K562 (cell line): ENCODE results near the gene RBMX. TPM values are rescaled to one million over a fixed set of nuclear protein-coding genes. Genes with fewer than 3 reads are reported as not detected.

ENCODE experiments used
- ATF7 ChIP-seq: fragments of 450-650 bp; IDR thresholded peaks from 2 replicates; pipeline ENCODE4 v1.7.1; 2014; ENCODE audit warnings: mild to moderate bottlenecking, moderate library complexity
- BACH1 ChIP-seq: fragments of 200-800 bp; sonication (Bioruptor generic); IDR thresholded peaks from 2 replicates; pipeline ENCODE4 v1.6.1; 2016; ENCODE audit warnings: missing genetic modification characterization, missing compliant biosample characterization
- DIDO1 ChIP-seq: fragments of 450-650 bp; IDR thresholded peaks from 2 replicates; pipeline ENCODE4 v1.6.1; 2016; ENCODE audit warnings: low read depth, missing biosample characterization, missing genetic modification characterization
- GABPB2 ChIP-seq: fragments of 250-450 bp; sonication (Bioruptor Pico); conservative IDR thresholded peaks from 2 replicates; pipeline ENCODE4 v1.5.1; 2021; ENCODE audit warnings: mild to moderate bottlenecking
- JUNB ChIP-seq: fragments of 450-650 bp; formaldehyde crosslinking; conservative IDR thresholded peaks from 2 replicates; pipeline ENCODE4 v1.4.0; 2020; ENCODE audit warnings: mild to moderate bottlenecking
- MAFG ChIP-seq: fragments of 450-650 bp; conservative IDR thresholded peaks from 2 replicates; pipeline ENCODE4 v1.6.1; 2016; ENCODE audit warnings: missing genetic modification characterization, missing compliant biosample characterization
- NR4A1 ChIP-seq, 2 experiments: fragments of 250-450 bp in 1 of 2; fragments of 450-650 bp in 1 of 2; sonication (Bioruptor Pico) in 1 of 2; IDR thresholded peaks; 2 replicates each; pipeline versions ENCODE4 v1.4.0 to v1.6.1; 2016 to 2020; ENCODE audit warnings: mild to moderate bottlenecking in 2 of 2, missing compliant biosample characterization in 1 of 2, missing genetic modification characterization in 1 of 2, moderate library complexity in 1 of 2
- PCBP2 ChIP-seq: fragments of 200-400 bp; formaldehyde crosslinking; IDR thresholded peaks from 2 replicates; pipeline ENCODE4 v1.6.1; 2018; ENCODE audit warnings: low read length, low read depth, mild to moderate bottlenecking, moderate library complexity; ENCODE audit not compliant: poor library complexity, severe bottlenecking
- RERE ChIP-seq: sonication (generic); formaldehyde crosslinking; IDR thresholded peaks from 2 replicates; pipeline ENCODE4 v1.8.0; 2023; ENCODE audit warnings: missing genetic modification reagents, mild to moderate bottlenecking, borderline replicate concordance
- TAF7 ChIP-seq: fragments of 450-650 bp; IDR thresholded peaks from 2 replicates; pipeline ENCODE4 v1.6.1; 2016; ENCODE audit warnings: missing genetic modification characterization, missing compliant biosample characterization
- TARDBP ChIP-seq: fragments of 450-650 bp; IDR thresholded peaks from 2 replicates; pipeline ENCODE4 v1.6.1; 2016
- ZNF780A ChIP-seq: fragments of 250-450 bp; sonication (Bioruptor Pico); IDR thresholded peaks from 2 replicates; pipeline ENCODE4 v1.5.0; 2021; ENCODE audit warnings: mild to moderate bottlenecking
- polyA plus RNA-seq, 8 experiments: library from polyadenylated mRNA; depleted of rRNA in 4 of 8; stranded (reverse) in 5 of 8; unstranded in 3 of 8; fragments of >200 nt; fragmentation: Nextera tagmentation in 2 of 8; fragmentation: Illumina TruSeq in 1 of 8; extraction: Ambion mirVana in 2 of 8; extraction: Trizol in 1 of 8; gene quantifications; 2 replicates each; pipeline versions ENCODE4 v1.2.1 to v1.2.3, GENCODE V29; 2011 to 2014; ENCODE audit warnings: inconsistent platforms in 1 of 8, missing spikeins in 1 of 8
- total RNA-seq, 7 experiments: library from RNA; depleted of rRNA in 6 of 7; stranded (reverse); fragments of >200 nt in 6 of 7; fragmentation: Illumina TruSeq in 2 of 7; extraction: Trizol in 2 of 7; gene quantifications; 2 replicates each; pipeline versions ENCODE4 v1.2.1 to v1.2.3, GENCODE V29; 2011 to 2021; ENCODE audit warnings: low replicate concordance in 1 of 7
- TF ChIP-seq, protein P1 (sequence below): fragments of 200-800 bp; sonication (Bioruptor generic); IDR thresholded peaks from 2 replicates; pipeline ENCODE4 v1.6.1; 2016; ENCODE audit warnings: missing genetic modification characterization, missing compliant biosample characterization
- TF ChIP-seq, protein P2 (sequence below): fragments of 250-450 bp; sonication (Bioruptor Pico); IDR thresholded peaks from 2 replicates; pipeline ENCODE4 v1.5.1; 2021; ENCODE audit warnings: mild to moderate bottlenecking

The RBMX gene
- total and polyA plus RNA-seq, 9 of the 15 experiments (the other 6 are each of a cell fraction or from before 2014, with no cell fraction given): 405 to 671 (median 540) TPM

- TF ChIP-seq DIDO1 (tag): no peak
- no peak for TF ChIP-seq TARDBP
- TF ChIP-seq RERE (CRISPR knock-in tag): no peak
- TF ChIP-seq, protein P1, sequence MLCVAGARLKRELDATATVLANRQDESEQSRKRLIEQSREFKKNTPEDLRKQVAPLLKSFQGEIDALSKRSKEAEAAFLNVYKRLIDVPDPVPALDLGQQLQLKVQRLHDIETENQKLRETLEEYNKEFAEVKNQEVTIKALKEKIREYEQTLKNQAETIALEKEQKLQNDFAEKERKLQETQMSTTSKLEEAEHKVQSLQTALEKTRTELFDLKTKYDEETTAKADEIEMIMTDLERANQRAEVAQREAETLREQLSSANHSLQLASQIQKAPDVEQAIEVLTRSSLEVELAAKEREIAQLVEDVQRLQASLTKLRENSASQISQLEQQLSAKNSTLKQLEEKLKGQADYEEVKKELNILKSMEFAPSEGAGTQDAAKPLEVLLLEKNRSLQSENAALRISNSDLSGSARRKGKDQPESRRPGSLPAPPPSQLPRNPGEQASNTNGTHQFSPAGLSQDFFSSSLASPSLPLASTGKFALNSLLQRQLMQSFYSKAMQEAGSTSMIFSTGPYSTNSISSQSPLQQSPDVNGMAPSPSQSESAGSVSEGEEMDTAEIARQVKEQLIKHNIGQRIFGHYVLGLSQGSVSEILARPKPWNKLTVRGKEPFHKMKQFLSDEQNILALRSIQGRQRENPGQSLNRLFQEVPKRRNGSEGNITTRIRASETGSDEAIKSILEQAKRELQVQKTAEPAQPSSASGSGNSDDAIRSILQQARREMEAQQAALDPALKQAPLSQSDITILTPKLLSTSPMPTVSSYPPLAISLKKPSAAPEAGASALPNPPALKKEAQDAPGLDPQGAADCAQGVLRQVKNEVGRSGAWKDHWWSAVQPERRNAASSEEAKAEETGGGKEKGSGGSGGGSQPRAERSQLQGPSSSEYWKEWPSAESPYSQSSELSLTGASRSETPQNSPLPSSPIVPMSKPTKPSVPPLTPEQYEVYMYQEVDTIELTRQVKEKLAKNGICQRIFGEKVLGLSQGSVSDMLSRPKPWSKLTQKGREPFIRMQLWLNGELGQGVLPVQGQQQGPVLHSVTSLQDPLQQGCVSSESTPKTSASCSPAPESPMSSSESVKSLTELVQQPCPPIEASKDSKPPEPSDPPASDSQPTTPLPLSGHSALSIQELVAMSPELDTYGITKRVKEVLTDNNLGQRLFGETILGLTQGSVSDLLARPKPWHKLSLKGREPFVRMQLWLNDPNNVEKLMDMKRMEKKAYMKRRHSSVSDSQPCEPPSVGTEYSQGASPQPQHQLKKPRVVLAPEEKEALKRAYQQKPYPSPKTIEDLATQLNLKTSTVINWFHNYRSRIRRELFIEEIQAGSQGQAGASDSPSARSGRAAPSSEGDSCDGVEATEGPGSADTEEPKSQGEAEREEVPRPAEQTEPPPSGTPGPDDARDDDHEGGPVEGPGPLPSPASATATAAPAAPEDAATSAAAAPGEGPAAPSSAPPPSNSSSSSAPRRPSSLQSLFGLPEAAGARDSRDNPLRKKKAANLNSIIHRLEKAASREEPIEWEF: no peak
- TF ChIP-seq JUNB (CRISPR knock-in tag): no peak
- TF ChIP-seq GABPB2 (CRISPR knock-in tag): no peak
- no peak for TF ChIP-seq TAF7 (tag)
- no peak for TF ChIP-seq MAFG
- no peak for TF ChIP-seq NR4A1 (CRISPR knock-in tag; IDR thresholded peaks at IDR 0.05)
- no peak for TF ChIP-seq NR4A1 (tag; IDR thresholded peaks at IDR 0.05)
- TF ChIP-seq BACH1 (tag): no peak
- TF ChIP-seq ATF7: peak; percentile 57; the same call in 1 of the 2 replicates
- TF ChIP-seq ZNF780A: no peak
- TF ChIP-seq, protein P2, sequence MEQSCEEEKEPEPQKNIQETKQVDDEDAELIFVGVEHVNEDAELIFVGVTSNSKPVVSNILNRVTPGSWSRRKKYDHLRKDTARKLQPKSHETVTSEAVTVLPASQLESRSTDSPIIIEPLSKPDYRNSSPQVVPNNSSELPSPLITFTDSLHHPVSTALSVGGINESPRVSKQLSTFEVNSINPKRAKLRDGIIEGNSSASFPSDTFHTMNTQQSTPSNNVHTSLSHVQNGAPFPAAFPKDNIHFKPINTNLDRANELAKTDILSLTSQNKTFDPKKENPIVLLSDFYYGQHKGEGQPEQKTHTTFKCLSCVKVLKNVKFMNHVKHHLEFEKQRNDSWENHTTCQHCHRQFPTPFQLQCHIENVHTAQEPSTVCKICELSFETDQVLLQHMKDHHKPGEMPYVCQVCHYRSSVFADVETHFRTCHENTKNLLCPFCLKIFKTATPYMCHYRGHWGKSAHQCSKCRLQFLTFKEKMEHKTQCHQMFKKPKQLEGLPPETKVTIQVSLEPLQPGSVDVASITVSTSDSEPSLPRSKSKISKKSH (CRISPR knock-in tag): no peak
- TF ChIP-seq PCBP2: no peak
Observed at GRCh38 chrX:136909119-136909705, 28.7 kb upstream of the RBMX start (continued).
